Measurements from ENCODE around the gene SPATA31D3.
"Not testable (repeated sequence)": the region's sequence is repeated elsewhere in the genome, so short reads cannot be mapped to it uniquely, and the experiment has no call there.

SPATA31D3 gene

DNA sequence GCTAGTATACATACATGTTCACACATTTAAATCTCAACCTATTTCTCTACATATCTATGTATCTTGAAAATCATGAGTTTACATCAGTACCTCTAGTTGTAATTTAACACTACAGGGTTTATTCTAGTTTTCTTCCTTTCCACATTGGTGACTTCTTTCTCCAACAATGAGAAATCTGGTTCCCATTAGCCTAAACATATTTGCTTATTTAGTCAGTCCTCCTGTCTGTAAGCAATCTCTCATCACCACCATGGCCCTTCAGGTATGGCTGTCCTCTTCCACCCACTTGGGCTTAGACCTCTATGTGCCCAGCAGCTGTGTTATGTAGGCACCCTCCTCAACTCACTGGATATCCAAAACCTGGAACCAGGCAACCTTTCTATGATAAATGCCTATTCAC, 37.3 kb downstream of the SPATA31D3 start:
- DNase-seq: no peak

DNA sequence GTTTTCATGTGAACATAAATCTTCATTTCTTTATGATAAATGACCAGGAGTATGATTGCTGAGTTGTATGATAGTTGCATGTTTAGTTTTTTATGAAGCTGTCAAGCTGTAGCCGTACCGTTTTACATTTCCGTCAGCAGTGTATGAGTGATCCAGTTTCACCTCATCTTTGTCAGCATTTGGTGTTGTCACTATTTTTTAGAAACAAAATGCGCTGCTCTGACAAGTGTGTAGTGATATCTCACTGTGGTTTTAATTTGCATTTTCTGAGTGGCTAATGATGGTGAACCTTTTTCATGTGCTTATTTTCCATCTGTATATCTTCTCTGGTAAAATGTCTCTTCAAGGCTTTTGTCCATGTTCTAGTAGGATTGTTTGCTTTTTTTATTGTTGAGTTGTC, 38.6 kb downstream of the SPATA31D3 start:
- DNase-seq: no peak

DNA sequence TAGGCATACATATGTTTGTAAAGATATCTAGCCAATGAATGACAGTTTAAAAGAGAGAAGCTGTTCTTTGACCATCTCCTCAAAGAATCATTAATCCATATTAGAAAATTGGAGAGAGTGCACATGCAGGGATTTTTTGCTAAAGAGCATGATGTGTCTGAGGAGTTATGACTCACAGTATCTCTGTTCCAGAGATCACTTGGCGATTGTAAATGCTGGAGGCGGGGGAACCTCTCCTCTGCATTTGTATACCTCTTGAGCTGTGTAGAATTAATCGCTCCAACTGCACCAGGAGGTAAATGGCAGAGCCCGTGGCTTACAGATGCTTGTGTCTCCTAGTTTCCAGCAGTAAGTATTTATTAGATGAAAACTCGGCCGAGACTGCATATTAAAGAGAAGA, 41.6 kb downstream of the SPATA31D3 start:
- no peak for DNase-seq

DNA sequence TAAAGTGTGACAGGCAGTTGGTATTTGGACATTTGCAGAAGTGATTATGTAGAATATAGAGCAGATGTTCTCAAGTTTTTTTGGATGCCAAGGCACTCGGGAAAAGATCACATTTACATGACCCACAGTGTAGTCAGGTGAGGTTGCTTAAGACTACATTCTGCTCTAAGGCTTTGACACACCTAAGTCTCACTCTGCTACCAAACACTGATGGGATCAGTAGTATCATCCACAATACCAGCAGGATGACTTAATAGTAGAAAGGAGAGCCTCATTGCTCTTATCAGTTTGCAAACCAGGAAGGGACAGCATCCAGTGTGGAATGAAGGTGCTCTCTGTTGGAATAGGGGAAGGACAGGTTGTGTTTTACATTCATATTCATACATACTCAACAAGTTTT, 42.8 kb downstream of the SPATA31D3 start:
- DNase-seq: no peak

DNA sequence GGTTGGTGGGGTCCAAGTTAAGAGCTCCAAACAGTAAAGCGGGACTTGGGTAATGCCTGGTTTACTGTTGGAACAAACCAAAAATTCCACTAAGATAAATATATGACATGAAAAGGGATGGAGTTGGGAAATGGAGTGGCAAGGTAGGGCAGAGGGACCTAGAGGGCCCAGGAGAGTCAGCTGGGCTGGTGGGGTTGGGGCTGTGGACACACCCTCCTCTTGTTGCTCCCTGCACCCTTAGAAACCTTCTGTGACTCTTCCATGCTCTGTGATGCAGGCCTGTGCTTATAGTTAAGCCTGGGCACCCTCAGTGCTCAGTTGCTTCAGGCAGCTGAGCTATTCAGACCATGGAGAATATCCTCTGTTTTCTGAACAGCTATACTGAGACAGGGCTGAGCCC, 45.2 kb downstream of the SPATA31D3 start, which contains the start of gene SPATA31D1:
SPATA31D1 (plus strand) TSS at position 301 of the 400 bp plus-strand sequence; CDS start at position 348, 47 bp downstream.
- not testable (repeated sequence) for DNase-seq

DNA sequence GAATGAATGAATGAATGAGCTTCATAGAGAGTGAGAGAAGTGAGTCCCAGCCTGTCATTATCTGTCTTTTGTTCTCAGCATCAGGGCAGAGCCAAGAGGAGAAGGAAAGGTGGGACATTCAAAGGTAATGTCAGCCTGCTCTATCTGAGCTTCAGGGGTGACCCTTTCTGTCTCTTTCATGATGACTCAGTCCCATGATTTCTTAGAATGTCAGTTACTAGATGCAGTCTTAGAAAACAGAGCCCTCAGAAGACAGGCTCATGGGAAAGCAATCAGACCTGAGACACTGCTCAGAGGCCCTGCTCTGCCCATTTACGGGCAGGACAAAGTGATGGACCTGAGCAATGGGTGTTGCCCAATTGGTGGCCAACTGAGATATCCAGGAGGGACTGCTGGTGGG, 46.4 kb downstream of the SPATA31D3 start:
- no peak for DNase-seq

DNA sequence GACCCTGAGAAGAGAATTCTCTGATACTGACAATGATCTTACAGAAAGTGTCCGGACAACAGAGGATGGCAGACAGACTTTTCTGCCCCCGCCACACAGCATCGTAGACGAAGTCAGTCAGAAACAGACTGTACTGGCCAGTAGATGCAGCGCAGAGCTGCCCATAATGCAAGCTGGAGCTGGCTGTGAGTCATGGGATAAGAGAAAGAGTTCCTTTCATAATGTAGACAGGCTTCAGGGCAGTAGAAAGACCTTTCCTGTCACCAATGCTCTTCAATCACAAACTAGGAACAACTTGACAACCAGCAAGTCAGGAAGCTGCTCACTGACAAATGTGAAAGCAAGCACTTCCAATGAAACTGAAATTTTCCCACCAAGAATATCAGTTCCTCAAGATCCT, 50.4 kb downstream of the SPATA31D3 start:
- no peak for DNase-seq

Measured in NCI-H1930 (cell line).